ENCODE measurements around the gene CDH26.
"Not testable (repeated sequence)": the region's sequence is repeated elsewhere in the genome, so short reads cannot be mapped to it uniquely, and the experiment has no call there.

Gene CDH26

DNA sequence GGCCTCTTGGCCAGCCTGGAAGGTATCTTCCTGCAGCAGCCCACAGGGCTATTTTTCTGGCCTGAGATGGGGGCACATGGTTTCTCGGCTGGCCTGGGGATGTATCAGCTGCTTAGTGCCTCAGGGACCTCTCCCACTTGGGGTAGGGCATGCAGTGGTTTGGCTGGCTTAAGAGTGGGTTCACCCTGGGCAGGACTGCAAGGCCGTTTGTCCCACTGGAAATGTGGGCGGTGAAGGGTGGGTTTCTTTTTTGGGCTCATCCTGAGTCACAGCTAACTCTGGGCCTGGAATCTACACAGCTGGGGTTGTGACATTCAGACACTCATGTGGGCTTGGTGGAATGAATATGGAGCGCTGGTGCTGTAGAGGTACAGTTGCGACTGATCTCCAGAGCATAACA is 62.0 kb downstream of the CDH26 start:
- DNase-seq, result no peak

DNA sequence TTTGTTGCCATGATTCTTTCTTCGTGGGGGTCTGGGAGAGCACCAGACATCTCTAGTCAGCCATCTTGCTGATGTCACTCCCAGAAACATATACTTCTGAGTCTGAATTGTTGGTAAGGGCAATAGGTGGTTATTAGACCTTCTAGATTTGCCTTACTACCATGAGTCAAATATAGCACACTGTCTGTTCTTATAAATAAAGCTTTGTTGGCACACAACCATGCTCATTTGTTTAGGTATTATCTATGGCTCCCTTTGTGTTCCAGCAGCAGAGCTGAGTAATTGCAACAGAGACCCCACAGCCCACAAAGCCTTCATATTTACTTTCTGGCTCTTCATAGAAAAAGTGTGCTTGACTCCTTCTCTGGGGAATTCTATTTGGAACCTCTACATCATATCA is 62.9 kb downstream of the CDH26 start:
- no peak for DNase-seq

DNA sequence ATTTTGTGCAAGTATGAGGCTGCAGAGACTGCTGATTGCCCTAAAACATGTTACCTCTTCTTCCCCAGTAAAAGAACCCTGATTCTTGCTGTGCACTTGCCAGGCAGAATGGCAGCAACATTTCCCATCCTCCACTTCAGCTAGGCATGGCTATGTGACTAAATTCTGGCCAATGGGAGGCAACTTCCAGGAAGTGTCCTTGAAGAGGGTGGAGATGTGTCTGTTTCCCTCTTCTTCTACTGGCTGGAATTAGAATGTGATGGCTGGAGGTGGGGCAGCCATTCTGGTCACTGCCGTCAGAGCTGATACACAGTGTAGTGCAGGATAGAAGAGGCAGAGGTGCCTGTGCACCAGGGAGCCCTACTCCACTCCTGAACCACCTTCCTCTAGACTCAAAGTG is 64.6 kb downstream of the CDH26 start:
- no peak for DNase-seq

DNA sequence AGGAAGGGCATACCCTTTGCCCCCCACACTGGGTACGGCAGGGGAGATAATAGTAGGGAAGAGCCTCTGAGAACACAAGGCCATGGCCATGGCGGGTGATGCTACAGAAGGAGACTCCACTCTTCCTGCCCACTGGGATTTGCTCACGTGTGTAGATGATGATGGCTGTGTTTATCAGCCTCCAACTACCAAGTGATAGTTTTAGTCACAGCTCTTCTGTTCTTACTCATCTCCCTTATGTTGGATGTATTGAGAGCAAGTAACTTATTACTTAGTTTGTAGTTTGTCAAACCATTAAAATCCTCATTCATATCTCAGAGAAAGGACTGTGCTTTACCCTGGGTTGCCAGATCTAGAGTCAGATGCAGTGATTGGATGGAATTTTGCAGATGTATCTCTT is 66.0 kb downstream of the CDH26 start:
- no peak for DNase-seq

DNA sequence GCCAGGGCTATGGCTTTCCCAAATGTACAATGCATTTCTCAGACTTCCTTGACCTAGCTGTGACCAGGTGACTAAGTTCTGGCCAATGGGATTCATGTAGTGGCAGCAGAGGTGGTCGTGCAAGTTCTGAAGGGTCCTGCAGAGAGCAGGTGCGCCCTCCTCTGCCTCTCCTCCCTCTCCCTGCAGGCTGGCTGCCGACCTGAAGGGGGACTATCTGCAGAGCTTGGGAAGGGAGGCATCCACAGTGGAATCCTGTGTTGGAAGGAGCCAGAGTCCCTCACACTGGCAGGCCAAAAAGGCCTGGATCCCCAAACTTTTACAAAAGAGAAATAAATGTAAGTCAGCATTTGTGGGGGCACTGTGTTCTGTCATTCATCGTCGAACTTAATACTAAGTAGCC is 66.6 kb downstream of the CDH26 start:
- DNase-seq, result no peak

DNA sequence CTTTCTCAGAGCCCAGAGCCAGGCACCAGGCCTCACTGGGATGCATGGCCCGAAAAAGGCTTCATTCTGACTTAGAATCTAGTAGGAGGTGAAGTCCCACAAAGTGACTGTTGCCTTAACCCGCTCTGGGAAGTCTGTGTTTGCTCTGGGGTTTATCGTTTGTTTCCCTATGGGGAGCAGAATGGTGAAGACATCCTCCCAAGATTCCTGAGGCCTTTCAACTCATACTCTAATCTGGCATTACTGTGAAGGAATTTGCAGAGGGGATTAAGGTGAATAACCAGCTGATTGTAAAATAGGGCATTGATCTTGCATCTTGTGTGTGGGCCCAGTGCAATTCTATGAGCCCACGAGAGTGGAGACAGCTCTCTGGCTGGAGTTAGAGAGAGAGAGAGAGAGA is 67.8 kb downstream of the CDH26 start:
- no peak for DNase-seq

DNA sequence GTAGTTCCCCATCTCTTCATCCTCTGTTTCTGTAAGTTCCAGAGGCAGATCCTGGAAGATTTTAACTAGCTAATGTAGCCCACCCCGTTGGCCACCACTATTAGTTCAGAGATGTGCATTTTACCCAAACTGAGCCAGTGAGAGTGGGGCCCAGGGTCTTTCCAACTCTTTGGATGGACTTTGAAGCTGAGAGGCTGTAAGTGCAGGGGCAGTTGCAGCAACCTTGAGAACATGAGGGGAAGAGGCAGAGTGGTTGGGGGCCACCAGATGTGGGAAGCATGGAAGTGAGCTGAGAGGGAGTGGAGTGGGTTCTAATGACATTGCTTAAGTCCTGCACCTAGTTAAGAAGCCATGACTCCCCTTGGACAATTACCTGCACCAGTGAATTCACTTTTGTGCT is 72.2 kb downstream of the CDH26 start:
- DNase-seq, result no peak

DNA sequence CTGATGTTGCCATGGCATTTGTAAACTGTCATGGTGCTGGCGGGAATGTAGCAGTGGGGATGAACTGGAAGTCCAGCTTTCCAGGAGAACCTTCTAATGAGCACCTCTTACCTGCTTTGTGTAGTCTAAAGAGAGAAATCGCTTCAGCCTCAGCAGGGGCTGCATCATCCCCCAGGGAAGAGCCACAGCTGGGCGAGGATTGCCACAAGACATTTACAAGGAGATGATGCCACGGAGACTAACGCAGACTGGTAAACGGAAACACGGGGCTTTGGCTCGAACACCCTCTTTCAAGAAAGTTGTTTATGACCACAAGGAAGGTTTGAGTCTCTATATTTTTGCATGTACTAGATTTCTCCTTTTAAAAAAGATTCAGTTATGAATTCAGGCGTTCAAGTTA is 72.9 kb downstream of the CDH26 start:
- DNase-seq, result no peak

DNA sequence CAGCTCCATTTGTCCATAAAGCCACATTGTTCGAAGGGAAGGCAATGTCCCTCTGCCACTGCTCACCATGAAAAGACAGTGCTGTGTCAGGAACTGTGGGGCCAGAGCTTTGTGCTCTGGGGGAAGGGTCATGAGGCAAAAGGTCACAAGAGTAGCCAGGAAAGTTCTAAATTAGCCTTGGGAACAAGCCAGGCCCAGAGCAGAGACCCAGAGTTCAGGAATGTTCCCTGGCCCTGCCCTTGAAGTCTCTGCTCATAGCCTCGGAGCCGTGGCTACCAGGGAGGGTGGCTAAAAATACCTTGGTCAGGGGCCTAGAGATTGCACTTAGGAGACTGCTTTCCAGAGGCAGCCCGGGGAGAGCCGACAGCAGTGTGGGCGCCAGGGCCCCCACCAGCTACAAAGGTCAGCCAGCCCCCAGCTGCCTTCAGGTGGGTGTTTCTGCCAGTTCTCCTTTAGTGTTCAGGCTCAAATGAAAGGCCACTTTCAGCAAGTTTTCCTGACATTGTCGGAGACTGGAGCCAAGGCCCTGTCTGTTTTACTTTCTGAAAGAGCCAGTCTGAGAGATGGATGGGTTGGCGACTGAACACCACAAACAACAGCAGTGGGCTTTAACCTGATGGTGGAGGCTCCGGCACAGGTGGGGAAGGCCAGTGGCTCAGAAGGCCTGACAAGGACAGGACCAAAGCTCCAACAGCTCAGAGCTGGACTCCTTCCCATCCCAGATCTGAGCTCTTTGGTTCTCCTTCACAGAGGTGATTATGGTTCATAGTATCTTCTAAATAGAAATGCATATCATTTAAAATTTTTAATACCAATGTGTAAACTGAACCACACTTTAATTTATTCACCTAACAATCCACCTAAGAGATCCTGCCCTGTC is 76.2 kb downstream of the CDH26 start:
- no peak for DNase-seq

DNA sequence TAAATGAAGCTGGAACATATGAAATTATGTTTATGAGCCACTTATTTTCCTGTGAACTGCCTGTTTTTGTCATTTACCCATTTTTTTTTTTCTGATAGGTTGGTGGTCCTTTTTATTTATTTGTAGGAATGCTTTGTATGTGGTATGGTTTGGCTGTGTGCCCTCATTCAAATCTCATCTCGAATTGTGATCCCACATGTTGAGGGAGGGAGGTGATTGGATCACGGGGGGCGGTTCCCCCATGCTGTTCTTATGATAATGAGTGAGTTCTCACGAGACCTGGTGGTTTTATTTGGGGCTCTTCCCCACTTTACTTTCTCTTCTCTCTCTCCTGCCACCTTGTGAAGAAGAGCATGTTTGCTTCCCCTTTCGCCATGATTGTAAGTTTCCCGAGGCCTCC is 77.3 kb downstream of the CDH26 start:
- DNase-seq, result no peak

DNA sequence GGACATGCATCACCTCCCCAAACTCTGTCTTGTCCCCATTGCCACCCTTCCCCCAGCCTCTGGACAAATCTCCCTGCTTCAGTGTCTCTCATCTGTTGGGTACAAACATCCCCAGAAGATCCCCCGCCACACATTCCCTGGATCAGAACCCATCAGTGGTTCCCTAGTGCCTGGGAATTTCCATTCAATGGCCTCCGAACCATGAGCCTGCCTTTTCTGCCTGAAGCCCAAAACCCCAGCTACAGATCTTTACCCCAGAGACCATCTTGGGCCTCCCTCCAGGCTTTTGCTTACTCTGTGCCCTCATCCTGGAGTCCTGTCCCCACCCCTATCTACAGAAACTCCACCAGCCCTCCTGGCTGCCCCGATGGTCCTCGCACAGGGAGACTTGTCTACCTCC is 78.1 kb downstream of the CDH26 start:
- DNase-seq, result no peak

DNA sequence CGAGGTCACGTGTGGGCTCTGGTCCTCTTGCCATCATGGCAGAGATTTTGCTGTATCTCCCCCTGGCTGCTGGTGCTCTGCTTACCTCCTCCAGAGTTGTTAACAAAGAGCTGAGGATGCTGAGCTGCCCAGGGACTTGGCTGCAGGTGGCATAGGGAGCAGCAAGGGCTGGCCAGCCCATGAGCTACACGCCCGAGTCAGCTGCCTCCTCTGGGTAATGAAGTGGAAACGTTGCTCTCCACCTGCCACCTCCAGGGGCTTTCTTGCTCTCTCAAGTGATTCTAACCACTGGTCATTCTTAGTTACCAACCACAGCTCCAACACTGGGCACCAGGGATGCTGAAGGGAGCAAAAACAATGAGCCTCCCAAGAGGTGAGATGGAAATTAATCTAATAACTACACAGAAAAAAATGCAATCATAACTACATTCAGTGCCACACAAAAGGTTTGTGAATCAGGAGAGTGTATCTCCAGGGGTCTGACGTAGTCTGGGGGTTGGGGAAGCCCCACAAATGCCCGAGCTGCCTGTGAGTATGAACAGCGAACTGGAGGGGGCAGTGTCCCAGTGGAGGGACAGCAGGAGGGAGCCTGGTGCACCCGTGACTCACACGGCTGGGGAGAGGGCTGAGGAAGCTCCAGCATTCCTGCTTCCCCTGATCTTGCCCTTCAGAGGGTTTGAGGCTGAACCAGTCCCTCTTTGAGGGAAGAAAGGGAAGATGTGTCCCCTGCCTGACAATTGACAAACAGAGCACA is 78.7 kb downstream of the CDH26 start:
- DNase-seq, result no peak

DNA sequence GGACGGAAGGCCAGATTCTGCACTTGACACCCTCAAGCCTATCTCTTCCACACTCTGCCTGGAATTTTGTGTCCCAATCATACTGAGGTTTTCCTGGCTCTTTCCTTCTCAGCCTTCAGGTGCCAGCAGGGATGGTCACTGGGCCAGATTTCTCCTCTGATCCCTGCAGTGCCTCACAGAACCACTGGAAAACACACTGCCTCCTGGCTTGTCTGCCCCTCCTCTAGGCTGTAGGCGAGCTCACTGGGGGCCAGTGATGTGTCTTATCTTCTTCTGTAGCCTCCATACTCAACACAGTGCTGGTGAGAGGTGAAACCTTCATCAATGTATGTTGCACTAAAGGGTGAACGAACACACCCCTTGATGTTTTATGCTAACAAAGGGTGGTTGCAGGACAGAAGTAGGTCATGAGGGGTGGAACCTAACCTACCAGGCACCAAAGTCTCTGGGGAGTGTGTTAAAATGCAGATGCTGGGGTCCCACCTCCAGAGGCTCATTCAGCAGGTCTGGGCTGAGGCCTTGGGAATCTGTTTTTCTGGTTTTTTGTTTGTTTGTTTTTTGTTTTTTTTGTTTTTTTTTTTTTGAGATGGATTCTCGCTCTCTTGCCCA is 80.3 kb downstream of the CDH26 start:
- DNase-seq, result no peak

DNA sequence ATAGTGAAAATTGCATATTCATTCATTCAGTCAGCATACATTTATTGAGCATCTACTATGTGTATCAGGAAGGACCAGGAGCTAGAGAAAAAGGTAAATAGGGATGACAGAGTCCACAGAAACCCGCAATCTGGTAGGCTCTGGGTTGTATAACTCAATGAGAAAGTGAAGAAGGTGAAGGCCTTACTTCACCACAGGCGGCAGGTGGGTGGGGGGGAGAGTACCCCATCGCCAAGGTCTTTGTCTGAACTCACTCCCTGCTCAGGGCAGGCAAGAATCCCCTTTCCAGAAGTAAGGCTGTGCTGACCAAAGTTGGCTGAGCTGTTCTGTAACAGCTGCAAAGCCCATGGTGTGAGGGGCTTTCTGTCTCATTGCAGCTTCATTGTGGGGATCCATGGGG is 81.3 kb downstream of the CDH26 start:
- no peak for DNase-seq

DNA sequence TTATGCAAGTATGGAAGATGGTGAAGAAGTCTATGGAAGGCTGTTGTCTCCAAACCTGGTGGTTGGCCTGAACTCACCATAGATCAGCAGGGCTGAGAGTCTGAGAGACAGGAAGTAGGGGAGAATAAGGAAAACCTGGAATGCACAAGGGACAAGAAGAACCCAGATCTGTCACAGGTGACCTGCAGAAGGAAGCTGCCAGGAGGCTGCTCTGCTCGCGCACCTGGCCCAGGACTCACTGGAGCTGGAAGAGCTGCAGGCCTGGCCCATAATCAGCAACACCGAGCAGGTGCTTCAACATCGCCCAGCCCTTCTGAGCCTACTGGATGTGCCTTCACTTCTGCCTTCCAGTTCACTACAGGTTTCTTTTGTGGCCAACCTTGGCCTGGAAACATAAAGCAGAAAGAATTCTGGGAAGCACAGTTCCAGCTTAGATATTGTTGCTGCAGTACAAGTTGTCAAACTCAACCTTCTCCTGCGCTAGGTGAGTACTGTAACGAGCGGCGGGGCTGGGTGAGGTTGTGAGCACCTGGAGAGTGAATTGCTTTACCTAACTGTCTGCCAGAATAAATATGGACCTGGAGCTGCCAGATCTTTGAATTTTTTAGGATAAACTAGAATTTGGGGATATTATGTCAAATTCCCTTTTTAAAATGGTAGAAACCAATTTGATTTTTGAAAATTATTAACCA is 82.4 kb downstream of the CDH26 start:
- DNase-seq, result no peak

DNA sequence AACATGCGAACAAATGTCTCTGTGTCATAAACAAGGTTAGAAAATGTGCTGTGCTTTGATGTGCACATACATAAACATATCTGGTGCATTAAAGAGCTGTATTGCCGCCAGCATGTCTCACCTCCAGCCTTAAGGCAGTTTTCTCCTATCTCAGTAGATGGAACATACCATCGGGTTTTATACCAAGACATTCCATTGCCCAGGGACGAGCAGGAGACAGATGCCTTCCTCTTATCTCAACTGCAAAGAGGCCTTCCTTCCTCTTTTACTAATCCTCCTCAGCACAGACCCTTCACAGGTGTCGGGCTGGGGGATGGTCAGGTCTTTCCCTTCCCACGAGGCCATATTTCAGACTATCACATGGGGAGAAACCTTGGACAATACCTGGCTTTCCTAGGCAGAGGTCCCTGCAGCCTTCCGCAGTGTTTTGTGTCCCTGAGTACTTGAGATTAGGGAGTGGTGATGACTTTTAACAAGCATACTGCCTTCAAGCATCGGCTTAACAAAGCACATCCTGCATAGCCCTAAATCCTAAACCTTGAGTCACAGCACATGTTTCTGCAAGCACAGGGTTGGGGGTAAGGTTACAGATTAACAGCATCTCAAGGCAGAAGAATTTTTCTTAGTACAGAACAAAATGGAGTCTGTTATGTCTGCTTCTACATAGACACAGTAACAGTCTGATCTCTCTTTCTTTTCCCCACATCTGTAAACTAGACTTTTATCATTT is 83.4 kb downstream of the CDH26 start:
- DNase-seq, result not testable (repeated sequence)

DNA sequence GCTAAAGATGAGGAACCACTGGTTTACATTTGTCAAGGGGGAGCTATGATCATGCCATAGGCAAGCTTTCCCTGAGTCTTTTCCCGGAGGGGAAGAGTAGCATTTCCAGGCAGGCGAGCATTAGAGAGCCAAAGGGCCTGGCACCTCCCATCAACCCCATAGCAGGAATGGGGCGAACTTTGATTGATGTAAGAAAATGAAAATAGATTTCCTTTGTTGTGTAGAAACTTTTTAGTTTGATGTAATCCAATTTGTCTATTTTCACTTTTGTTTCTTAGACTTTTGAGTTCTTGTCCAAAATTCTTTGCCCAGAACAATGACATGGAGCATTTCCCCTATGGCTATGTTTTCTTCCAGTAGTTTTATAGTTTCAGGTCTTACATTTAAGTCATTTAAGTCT is 85.2 kb downstream of the CDH26 start:
- no peak for DNase-seq

DNA sequence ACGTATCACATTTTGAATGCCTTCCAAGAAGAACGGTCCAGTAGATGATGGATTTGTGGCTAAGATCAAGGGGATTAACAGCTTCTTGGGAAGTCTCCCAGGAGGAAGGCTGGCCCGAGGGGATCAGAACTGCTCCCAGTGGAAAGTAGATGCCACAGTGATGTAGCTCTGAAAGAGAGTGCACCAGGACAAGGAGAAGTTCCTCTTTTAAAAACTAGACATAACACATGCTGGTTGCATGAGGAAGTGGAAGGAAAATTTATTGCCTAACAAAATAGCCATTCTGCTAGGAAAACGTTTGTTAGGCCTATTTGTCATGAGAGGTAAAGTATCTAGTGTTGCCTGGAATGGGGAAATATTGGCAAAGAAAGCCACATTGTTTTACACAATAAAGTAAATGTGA is 87.8 kb downstream of the CDH26 start:
- DNase-seq, result no peak

DNA sequence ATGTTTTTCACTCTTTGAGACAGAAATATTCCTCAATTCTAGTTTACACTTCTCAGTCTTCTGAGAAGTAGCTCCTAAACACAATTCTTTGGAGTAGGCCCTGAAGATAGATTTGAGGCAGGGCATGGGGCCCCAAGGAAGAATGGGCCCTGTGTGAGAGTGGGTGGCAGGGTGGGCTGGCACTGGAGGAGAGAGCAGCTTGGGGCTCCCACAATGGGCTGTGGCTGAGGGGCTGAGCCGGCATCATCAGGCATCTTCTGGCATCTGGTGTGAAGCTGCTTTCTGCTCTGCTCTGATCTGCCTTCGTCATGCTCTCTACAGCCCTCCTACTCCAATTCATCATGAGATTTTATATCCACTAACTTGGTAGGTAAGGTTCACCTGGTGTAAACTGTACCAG is 88.2 kb downstream of the CDH26 start:
- no peak for DNase-seq

DNA sequence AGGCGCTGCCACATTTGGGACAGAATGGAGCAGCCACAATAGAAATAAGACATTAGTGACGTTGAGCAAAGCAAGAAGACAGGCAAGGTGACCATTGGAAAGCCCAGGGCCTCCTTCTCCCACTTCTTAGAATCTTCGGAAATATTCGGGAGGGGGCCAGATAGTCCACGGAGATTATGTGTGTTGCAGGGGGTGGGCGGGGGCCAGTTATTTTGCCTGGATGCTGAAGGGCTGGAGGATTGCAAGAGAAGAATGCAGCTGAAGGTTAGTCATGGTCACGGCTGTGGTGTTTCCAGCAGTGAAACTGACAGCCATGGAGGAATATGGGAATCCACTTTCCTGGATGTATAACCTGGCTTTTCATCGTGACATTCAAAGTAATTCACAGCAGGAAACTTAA is 88.6 kb downstream of the CDH26 start:
- no peak for DNase-seq

DNA sequence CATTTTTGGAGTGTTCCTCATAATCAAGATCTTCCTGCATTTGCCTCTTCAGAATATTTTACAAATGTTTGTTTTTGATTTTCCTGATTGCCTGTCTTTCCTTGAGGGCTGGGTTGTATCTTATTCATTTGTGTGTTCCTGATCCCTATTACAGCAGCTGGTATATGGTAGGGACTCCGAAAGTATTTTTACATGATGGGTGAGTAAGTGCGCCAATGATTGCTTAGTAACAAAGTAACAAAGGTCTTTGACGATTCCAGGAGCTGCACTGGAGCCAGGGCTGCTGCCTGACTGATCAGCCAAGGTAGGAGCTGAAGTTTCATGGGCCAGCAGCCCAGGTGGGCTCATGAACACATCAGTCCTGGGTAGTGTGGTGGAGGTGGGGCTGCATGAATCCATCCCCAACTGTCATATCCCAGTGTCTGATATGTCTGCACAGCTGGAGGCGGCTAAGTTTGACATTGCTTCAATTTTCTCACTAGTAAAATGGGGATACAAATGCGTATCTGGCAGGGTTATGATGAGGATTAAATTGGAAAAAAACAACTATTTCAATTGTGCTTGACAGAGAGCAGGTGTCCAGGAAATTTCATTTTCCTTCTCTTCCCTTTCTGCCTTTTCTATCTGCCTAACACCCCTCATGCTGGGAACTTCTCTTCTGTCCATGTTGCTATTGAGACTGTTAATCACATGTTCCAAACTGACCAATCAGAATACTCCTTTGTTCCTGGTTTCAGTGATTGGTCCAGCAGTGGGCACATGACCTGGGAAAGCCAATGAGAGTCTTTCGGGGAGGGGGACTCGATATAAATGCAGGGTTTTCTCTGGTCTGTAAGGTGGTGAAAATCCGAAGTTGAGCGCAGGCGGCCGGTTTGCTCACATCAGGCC is 90.7 kb downstream of the CDH26 start:
- no peak for DNase-seq

DNA sequence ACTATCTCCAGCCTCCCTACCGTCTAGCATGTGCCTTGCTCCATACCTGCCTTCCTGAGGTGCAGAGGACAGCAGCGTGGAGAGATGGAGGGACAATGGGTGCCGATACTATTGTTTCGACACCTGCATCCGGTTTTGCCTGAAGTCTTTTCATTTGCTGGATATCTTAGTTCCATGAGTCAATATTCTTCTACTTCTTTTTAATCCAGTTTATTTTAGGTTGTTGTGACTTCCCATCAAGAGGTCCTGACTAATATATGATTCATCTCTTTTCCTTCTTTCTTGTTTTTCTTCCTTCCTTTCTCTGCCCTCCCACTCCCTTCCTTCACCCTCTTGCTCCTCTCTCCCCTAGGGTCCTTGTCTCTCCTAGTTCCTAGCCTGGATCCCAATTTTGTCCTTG is 91.4 kb downstream of the CDH26 start:
- DNase-seq, result no peak
